Measurements from ENCODE around the gene STAT3. TPM values are rescaled to one million over a fixed set of nuclear protein-coding genes. Genes with fewer than 3 reads are reported as not detected.

STAT3 gene
- total and polyA plus RNA-seq, 2 donors (not counting 3 experiments of a cell fraction or from before 2014, with no cell fraction given): 59.1 to 124 TPM

DNA sequence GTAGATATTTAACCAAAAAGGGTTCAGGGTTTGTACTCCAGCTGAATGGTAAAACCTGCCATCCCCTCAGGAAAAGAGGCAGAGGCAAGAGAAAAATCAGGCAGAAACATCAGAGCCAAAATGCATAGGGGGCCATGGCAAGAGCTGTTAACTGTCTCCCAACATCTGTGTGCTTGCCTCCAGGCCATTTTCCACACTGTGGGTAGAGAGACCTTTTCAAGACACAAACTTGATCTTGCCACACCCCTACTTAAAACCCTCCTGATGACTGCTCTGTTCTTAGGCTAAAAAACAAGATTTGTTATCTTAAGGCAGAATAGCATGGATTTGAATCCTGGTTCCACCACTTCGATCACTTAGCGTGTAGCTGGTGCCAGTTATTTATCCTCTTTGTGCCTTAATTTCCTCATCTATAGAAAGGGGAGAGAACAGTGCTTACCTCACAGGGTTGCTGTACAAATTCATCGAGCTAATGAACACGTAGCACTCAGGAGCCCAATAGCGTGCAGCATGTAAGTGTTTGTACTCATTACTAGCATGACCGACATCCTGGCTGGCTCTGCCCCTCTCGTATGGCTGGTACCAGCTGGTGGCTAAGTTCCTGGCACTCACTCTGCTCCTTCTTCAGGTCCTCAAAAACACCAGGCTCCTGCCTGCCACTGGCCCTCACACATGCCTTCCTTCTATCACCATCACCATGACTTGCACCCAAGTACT lies 25.8 kb downstream of the STAT3 start:
- no peak for FAIRE-seq
- Histone ChIP-seq H4K20me1 (replicated peaks; ENCODE audit: control insufficient read depth, extremely low read depth, insufficient read depth, low read length) (peaks cover 7% of the 10 kb centered on the region), H3K79me2 (ENCODE audit: control insufficient read depth, insufficient read depth, low read length) (peaks cover 80% of the 10 kb centered on the region)

More for the DNA sequence above, 25.8 kb downstream of the STAT3 start:
- no peaks in the 10 kb centered on the region for H3K4me1 ChIP-seq (ENCODE audit: control insufficient read depth, extremely low read depth, insufficient read depth, low read length)
- no peak overlapping the region for H2AFZ ChIP-seq (ENCODE audit: low read depth, low read length)
- no peaks in the 10 kb centered on the region for H3K36me3 ChIP-seq (ENCODE audit: control insufficient read depth in 2 of 2, extremely low read depth in 1 of 2, insufficient read depth in 2 of 2, low read length in 2 of 2)
- H3K4me3 ChIP-seq (replicated peaks in 1 of 3; ENCODE audit: insufficient read depth in 1 of 3, low read depth in 1 of 3, low read length in 3 of 3): no peak overlapping the region
- no peak for DNase-seq (ENCODE audit: low read depth, low spot score)
- H3K9me1 ChIP-seq (replicated peaks; ENCODE audit: control insufficient read depth, extremely low read depth, insufficient read depth, low read length): no peaks in the 10 kb centered on the region
- intact Hi-C loops (cut with micrococcal nuclease) (no loop called here), dilution Hi-C loops (cut with MboI; ENCODE audit: extremely low pct_ligation_motif_present, low sequenced_read_pairs) (no loop called here)
- TF ChIP-seq, protein P1, sequence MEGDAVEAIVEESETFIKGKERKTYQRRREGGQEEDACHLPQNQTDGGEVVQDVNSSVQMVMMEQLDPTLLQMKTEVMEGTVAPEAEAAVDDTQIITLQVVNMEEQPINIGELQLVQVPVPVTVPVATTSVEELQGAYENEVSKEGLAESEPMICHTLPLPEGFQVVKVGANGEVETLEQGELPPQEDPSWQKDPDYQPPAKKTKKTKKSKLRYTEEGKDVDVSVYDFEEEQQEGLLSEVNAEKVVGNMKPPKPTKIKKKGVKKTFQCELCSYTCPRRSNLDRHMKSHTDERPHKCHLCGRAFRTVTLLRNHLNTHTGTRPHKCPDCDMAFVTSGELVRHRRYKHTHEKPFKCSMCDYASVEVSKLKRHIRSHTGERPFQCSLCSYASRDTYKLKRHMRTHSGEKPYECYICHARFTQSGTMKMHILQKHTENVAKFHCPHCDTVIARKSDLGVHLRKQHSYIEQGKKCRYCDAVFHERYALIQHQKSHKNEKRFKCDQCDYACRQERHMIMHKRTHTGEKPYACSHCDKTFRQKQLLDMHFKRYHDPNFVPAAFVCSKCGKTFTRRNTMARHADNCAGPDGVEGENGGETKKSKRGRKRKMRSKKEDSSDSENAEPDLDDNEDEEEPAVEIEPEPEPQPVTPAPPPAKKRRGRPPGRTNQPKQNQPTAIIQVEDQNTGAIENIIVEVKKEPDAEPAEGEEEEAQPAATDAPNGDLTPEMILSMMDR (IDR thresholded peaks at IDR 0.05; ENCODE audit: extremely low read depth in 1 of 2, insufficient read depth in 1 of 2, low read depth in 1 of 2, low read length in 2 of 2): no peak
- TF ChIP-seq FOS (IDR thresholded peaks at IDR 0.05; ENCODE audit: borderline replicate concordance, insufficient read depth, low read length): no peak
- TF ChIP-seq JUN (IDR thresholded peaks at IDR 0.05; ENCODE audit: borderline replicate concordance, insufficient read depth, insufficient read length, low read depth): no peak
- TF ChIP-seq, protein P2, sequence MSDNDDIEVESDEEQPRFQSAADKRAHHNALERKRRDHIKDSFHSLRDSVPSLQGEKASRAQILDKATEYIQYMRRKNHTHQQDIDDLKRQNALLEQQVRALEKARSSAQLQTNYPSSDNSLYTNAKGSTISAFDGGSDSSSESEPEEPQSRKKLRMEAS (IDR thresholded peaks at IDR 0.05; ENCODE audit: insufficient read depth, insufficient read length): no peak
- no peak for TF ChIP-seq POLR2AphosphoS5 (IDR thresholded peaks at IDR 0.05; ENCODE audit: insufficient read depth, low read depth, low read length)
- TF ChIP-seq EZH2 (IDR thresholded peaks at IDR 0.05; ENCODE audit: borderline replicate concordance, low read depth, low read length, severe bottlenecking): no peak
- TF ChIP-seq MYC (IDR thresholded peaks at IDR 0.05; ENCODE audit: low read depth, low read length): no peak
- TF ChIP-seq POLR2A (IDR thresholded peaks at IDR 0.05; ENCODE audit: low read depth, low read length): no peak
- TF ChIP-seq GATA2 (IDR thresholded peaks at IDR 0.05; ENCODE audit: insufficient read depth, insufficient read length, low read depth, low read length): no peak
- no peak overlapping the region for H3K4me2 ChIP-seq (ENCODE audit: insufficient read depth, low read length)
- no peak overlapping the region for H3K27ac ChIP-seq (ENCODE audit: insufficient read depth, low read depth, low read length)
- CTCF ChIA-PET: interaction anchor here (1.2 kb wide), 1 partner anchor 33 kb away, joined by 4 read pairs; no protein-coding TSS in a partner anchor
- no peak overlapping the region for H3K9ac ChIP-seq (replicated peaks; ENCODE audit: extremely low read depth, insufficient read depth, low read length)
- no peaks in the 10 kb centered on the region for H3K27me3 ChIP-seq (ENCODE audit: control insufficient read depth in 2 of 2, insufficient read depth in 2 of 2, low read length in 2 of 2)
- POLR2A ChIA-PET: no interaction called here
- BruUV-seq (replicated peaks): no TSS peak
- no peaks in the 10 kb centered on the region for H3K9me3 ChIP-seq (replicated peaks; ENCODE audit: control insufficient read depth, insufficient read depth, low read length)
